ENCODE data around the gene TREML4.
"Not testable (repeated sequence)": the region's sequence is repeated elsewhere in the genome, so short reads cannot be mapped to it uniquely, and the experiment has no call there.

Gene TREML4

DNA sequence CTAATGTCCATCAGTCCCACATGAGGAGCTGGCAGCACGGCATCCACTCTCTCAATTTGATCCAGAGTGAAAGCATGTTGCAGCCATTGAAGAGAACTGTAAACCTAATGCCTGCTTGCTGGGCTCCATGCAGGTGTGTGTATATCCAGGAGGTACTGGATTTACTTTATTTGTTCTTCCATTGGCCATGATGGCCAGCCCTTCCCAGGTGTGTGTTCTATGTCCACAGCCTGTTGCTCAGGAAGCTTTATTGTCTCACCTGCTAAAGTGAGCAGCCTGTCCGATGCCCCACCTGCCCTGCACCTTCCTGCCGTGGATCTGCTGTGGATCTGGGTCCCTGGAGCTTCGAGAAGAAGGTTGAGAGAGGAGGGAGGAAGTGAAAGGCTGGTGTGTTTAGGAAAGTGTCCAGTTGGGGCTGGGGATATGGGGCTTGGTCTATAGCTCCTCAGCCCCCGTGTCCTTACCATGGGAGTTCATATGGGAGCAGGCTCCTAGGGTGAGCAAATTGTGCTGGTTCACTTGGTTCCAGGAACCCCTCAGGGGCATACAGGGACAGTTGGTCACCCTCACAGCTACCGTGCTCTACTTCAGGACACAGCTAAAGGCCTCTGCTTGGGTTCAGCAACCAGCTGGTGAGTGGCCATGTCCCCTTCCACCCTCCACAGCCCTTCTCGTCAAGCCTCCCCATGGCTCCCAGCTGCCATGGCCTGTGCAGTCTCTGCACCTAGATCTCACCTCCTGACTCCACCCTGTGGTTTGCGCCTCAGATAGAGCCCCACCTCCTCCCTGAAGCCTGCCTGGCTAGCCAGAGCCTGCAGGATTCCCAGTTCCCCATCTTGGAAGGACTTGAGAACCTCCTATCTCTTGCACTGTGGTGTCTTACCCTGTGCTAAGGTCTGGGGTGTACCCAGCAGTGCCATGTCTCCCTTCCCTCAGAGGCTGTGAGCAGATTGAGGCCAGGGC is 39.9 kb upstream of the TREML4 start:
- no peak for DNase-seq (ENCODE audit: low read depth in 1 of 2, low spot score in 1 of 2)
- TF ChIP-seq SPI1 (IDR thresholded peaks at IDR 0.05; ENCODE audit: borderline replicate concordance, low read depth) (no peak), CTCF (IDR thresholded peaks at IDR 0.05; ENCODE audit: insufficient read depth, low read length) (no peak), POLR2AphosphoS5 (IDR thresholded peaks at IDR 0.05; ENCODE audit: low read depth) (no peak), GABPA (IDR thresholded peaks at IDR 0.05; ENCODE audit: low read depth) (no peak)
- TF ChIP-seq, protein P1, sequence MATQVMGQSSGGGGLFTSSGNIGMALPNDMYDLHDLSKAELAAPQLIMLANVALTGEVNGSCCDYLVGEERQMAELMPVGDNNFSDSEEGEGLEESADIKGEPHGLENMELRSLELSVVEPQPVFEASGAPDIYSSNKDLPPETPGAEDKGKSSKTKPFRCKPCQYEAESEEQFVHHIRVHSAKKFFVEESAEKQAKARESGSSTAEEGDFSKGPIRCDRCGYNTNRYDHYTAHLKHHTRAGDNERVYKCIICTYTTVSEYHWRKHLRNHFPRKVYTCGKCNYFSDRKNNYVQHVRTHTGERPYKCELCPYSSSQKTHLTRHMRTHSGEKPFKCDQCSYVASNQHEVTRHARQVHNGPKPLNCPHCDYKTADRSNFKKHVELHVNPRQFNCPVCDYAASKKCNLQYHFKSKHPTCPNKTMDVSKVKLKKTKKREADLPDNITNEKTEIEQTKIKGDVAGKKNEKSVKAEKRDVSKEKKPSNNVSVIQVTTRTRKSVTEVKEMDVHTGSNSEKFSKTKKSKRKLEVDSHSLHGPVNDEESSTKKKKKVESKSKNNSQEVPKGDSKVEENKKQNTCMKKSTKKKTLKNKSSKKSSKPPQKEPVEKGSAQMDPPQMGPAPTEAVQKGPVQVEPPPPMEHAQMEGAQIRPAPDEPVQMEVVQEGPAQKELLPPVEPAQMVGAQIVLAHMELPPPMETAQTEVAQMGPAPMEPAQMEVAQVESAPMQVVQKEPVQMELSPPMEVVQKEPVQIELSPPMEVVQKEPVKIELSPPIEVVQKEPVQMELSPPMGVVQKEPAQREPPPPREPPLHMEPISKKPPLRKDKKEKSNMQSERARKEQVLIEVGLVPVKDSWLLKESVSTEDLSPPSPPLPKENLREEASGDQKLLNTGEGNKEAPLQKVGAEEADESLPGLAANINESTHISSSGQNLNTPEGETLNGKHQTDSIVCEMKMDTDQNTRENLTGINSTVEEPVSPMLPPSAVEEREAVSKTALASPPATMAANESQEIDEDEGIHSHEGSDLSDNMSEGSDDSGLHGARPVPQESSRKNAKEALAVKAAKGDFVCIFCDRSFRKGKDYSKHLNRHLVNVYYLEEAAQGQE (IDR thresholded peaks at IDR 0.05; ENCODE audit: insufficient replicate concordance, low read depth), result no peak
- Histone ChIP-seq H3K4me3 (replicated peaks; ENCODE audit: insufficient read depth, low read length) (no peak overlapping the region), H3K27ac (replicated peaks) (no peak overlapping the region), H3K27me3 (ENCODE audit: insufficient read depth, poor library complexity, severe bottlenecking) (no peaks in the 10 kb centered on the region)

DNA sequence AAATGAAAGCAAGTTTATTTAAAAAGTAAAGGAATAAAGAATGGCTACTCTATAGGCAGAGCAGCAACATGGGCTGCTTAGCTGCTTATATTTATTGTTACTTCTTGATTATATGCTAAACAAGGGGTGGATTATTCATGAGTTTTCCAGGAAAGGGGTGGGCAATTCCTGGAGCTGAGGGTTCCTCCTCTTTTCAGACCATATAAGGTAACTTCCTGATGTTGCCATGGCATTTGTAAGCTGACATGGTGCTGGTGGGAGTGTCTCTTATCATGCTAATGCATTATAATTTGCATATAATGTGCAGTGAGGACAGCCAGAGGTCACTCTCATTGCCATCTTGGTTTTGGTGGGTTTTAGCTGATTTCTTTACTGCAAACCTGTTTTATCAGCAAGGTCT is 39.1 kb upstream of the TREML4 start:
- H3K27ac ChIP-seq (replicated peaks); H3K27me3 ChIP-seq (ENCODE audit: insufficient read depth, poor library complexity, severe bottlenecking); H3K4me3 ChIP-seq (replicated peaks; ENCODE audit: insufficient read depth, low read length); DNase-seq (ENCODE audit: low read depth in 1 of 2, low spot score in 1 of 2): not testable (repeated sequence)

GRCh38 chr6:41189967-41190366 is 38.2 kb upstream of the TREML4 start:
- H3K4me3 ChIP-seq (replicated peaks; ENCODE audit: insufficient read depth, low read length), result no peak overlapping the region

More at GRCh38 chr6:41189967-41190366, 38.2 kb upstream of the TREML4 start:
- no peak for DNase-seq (ENCODE audit: low read depth in 1 of 2, low spot score in 1 of 2)
- TF ChIP-seq POLR2AphosphoS5 (IDR thresholded peaks at IDR 0.05; ENCODE audit: low read depth), result no peak
- no peak for TF ChIP-seq GABPA (IDR thresholded peaks at IDR 0.05; ENCODE audit: low read depth)
- TF ChIP-seq, protein P1 (IDR thresholded peaks at IDR 0.05; ENCODE audit: insufficient replicate concordance, low read depth), result no peak
- TF ChIP-seq CTCF (IDR thresholded peaks at IDR 0.05; ENCODE audit: insufficient read depth, low read length), result no peak
- TF ChIP-seq SPI1 (IDR thresholded peaks at IDR 0.05; ENCODE audit: borderline replicate concordance, low read depth), result no peak
- Histone ChIP-seq H3K27me3 (ENCODE audit: insufficient read depth, poor library complexity, severe bottlenecking) (no peaks in the 10 kb centered on the region), H3K27ac (replicated peaks) (no peak overlapping the region)

Measured in HL-60 (cell line).